Osteoblast (primary cell): Measurements from ENCODE around the gene NHSL2. TPM values are rescaled to one million over a fixed set of nuclear protein-coding genes. Genes with fewer than 3 reads are reported as not detected.

ENCODE experiments used
- DNase-seq: peaks from one replicate; pipeline ENCODE4 v3.0.0; 2011; ENCODE audit warnings: low spot score, mixed read lengths; ENCODE audit not compliant: insufficient read length; ENCODE audit errors: missing footprints
- H2AFZ ChIP-seq: 2 replicates; pipeline ENCODE4 v1.6.0; 2011; ENCODE audit warnings: mild to moderate bottlenecking, low read length
- H3K27ac ChIP-seq: 2 replicates; pipeline ENCODE4 v1.5.1; 2011; ENCODE audit warnings: mild to moderate bottlenecking, low read depth, low read length, moderate library complexity
- H3K27me3 ChIP-seq: 2 replicates; pipeline ENCODE4 v1.6.0; 2012; ENCODE audit warnings: mild to moderate bottlenecking, control low read depth, inconsistent platforms, low read length, moderate library complexity; ENCODE audit not compliant: insufficient read depth
- H3K36me3 ChIP-seq: 2 replicates; pipeline ENCODE4 v1.5.1; 2011; ENCODE audit warnings: mild to moderate bottlenecking, low read length, control low read depth, moderate library complexity; ENCODE audit not compliant: insufficient read depth
- H3K4me1 ChIP-seq: 2 replicates; pipeline ENCODE4 v1.5.1; 2011; ENCODE audit warnings: mild to moderate bottlenecking, low read length, control low read depth, moderate library complexity; ENCODE audit not compliant: insufficient read depth
- H3K4me2 ChIP-seq: 2 replicates; pipeline ENCODE4 v1.6.0; 2011; ENCODE audit warnings: mild to moderate bottlenecking, low read length; ENCODE audit not compliant: insufficient read depth
- H3K4me3 ChIP-seq: fragments of 200-600 bp; sonication (generic); 3 replicates; pipeline ENCODE4 v1.5.1; 2012; ENCODE audit warnings: mild to moderate bottlenecking, low read length, inconsistent platforms; ENCODE audit not compliant: insufficient read depth
- H3K79me2 ChIP-seq: 2 replicates; pipeline ENCODE4 v1.6.0; 2012; ENCODE audit warnings: mild to moderate bottlenecking, low read length, control low read depth, inconsistent platforms; ENCODE audit not compliant: insufficient read depth
- H3K9me3 ChIP-seq: 2 replicates; pipeline ENCODE4 v1.5.1; 2011; ENCODE audit warnings: low read depth, low read length, control low read depth
- H4K20me1 ChIP-seq: 2 replicates; pipeline ENCODE4 v1.6.0; 2012; ENCODE audit warnings: mild to moderate bottlenecking, low read length, control low read depth; ENCODE audit not compliant: insufficient read depth
- CTCF ChIP-seq: IDR thresholded peaks from 2 replicates; pipeline ENCODE4 v1.5.1; 2011; ENCODE audit warnings: mild to moderate bottlenecking, low read depth, low read length, moderate library complexity; ENCODE audit errors: extremely low read depth
- total RNA-seq: library from RNA; depleted of rRNA; stranded (reverse); fragments of >200 nt; gene quantifications from 2 replicates; pipeline ENCODE4 v1.2.3, GENCODE V29; 2012

The NHSL2 gene
- total RNA-seq, 1 donor: 1.1 TPM

- Histone ChIP-seq H3K27me3 (peaks cover 48% of the 10 kb centered on the region), H3K9me3 (no peaks in the 10 kb centered on the region)
- DNase-seq: no peak
These were observed 12.0 kb downstream of the NHSL2 start for GRCh38 chrX:71922686-71923085.

GRCh38 chrX:71923516-71923915 lies 12.9 kb downstream of the NHSL2 start:
- Histone ChIP-seq H3K4me2 (no peak overlapping the region), H3K79me2 (no peaks in the 10 kb centered on the region), H2AFZ (no peak overlapping the region), H3K4me3 (no peak overlapping the region), H3K27ac (no peak overlapping the region), H3K36me3 (no peaks in the 10 kb centered on the region), H3K27me3 (peaks cover 43% of the 10 kb centered on the region), H4K20me1 (no peaks in the 10 kb centered on the region), H3K4me1 (peaks cover 16% of the 10 kb centered on the region), H3K9me3 (no peaks in the 10 kb centered on the region)
- TF ChIP-seq CTCF: no peak
- no peak for DNase-seq

More at GRCh38 chrX:71922686-71923085, 12.0 kb downstream of the NHSL2 start:
- Histone ChIP-seq H3K79me2 (no peaks in the 10 kb centered on the region), H3K27ac (no peak overlapping the region), H2AFZ (no peak overlapping the region), H3K36me3 (no peaks in the 10 kb centered on the region), H3K4me2 (no peak overlapping the region), H4K20me1 (no peaks in the 10 kb centered on the region), H3K4me1 (peaks cover 19% of the 10 kb centered on the region), H3K4me3 (no peak overlapping the region)
- TF ChIP-seq CTCF: no peak

- H3K27ac ChIP-seq: no peak overlapping the region
- H3K4me3 ChIP-seq: no peak overlapping the region
- H3K4me1 ChIP-seq: peaks cover 12% of the 10 kb centered on the region
- H4K20me1 ChIP-seq: no peaks in the 10 kb centered on the region
- no peak for DNase-seq
- no peak for TF ChIP-seq CTCF
- H3K79me2 ChIP-seq: no peaks in the 10 kb centered on the region
- no peak overlapping the region for H3K4me2 ChIP-seq
- H3K9me3 ChIP-seq: no peaks in the 10 kb centered on the region
- H3K27me3 ChIP-seq: peaks cover 42% of the 10 kb centered on the region
- H3K36me3 ChIP-seq: no peaks in the 10 kb centered on the region
- H2AFZ ChIP-seq: no peak overlapping the region
These were observed 16.4 kb downstream of the NHSL2 start for GRCh38 chrX:71927040-71927439.

- Histone ChIP-seq H2AFZ (no peak overlapping the region), H4K20me1 (no peaks in the 10 kb centered on the region), H3K4me1 (peaks cover 12% of the 10 kb centered on the region), H3K4me2 (no peak overlapping the region), H3K36me3 (no peaks in the 10 kb centered on the region), H3K27ac (no peak overlapping the region), H3K4me3 (no peak overlapping the region), H3K9me3 (no peaks in the 10 kb centered on the region), H3K79me2 (no peaks in the 10 kb centered on the region), H3K27me3 (peaks cover 47% of the 10 kb centered on the region)
- no peak for DNase-seq
- no peak for TF ChIP-seq CTCF
These were observed 18.2 kb downstream of the NHSL2 start for GRCh38 chrX:71928856-71929255.
